GM21515 (cell line): ENCODE data around the gene CCND2.

ENCODE experiments used
- ATAC-seq: cut with Tn5 transposase; IDR thresholded peaks from one replicate; pipeline ENCODE4 v1.9.1; 2021; ENCODE audit not compliant: unreplicated experiment

Gene CCND2

GRCh38 chr12:4256043-4256826 lies 17.3 kb upstream of the CCND2 start:
- no peak for ATAC-seq

- ATAC-seq, result no peak
Measured at GRCh38 chr12:4257442-4257841, 16.1 kb upstream of the CCND2 start.

DNA sequence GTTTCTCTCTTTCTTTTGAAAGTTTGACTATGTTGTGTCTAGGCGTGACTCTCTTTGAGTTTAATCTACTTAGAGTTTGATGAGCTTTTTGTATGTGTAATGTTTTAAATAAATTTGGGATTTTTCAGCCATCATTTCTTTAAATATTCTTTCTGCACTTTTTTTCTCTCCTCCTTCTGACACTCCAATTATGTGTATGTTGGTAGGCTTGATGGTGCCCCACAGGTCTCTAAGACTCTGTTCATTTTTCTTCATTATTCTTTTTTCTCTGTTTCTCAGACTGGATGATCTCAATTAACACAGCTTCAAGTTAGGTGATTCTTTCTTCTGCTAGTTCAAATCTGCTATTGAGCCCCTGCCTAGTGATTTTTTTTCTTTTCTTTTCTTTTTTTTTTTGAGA lies 14.5 kb upstream of the CCND2 start:
- no peak for ATAC-seq

DNA sequence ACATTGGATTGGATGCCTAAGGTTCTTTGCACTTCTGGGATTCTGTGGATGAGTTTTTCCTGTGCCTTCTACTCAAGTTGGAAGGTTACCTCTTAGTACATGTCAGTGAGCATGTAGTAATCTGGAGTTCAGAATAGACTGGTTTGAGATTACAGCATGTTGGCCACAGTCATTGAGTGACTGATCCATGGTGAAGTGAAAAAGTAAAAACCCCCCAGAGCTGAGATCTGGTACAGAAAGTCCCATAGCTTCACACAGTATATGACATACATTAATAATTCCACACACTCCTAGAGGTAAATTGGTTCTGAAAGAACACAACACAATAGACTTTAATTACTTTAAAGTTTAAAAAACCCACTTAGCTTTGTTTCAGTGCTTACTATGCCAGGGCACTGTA lies 11.9 kb upstream of the CCND2 start:
- peak; percentile 53 for ATAC-seq

DNA sequence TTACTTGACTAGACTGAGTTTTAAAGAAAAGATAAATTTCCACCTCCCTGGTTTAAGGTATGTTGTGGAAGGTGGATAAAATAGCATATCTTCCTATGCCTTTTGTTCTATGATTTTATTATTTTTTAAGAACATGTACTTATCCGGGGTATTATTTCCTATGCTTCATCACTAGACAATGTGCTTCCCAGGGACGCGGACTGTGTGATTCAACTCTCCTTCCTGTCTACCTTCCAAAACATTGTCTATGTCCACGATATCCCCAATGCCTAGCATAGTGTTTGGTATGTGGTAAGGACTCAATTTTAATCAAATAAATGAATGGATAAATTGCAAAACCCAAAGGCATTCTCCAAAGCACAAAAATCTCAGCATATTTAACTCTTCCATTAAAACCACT lies 8.3 kb upstream of the CCND2 start:
- ATAC-seq, result no peak

GRCh38 chr12:4266990-4267389 lies 6.6 kb upstream of the CCND2 start:
- no peak for ATAC-seq

DNA sequence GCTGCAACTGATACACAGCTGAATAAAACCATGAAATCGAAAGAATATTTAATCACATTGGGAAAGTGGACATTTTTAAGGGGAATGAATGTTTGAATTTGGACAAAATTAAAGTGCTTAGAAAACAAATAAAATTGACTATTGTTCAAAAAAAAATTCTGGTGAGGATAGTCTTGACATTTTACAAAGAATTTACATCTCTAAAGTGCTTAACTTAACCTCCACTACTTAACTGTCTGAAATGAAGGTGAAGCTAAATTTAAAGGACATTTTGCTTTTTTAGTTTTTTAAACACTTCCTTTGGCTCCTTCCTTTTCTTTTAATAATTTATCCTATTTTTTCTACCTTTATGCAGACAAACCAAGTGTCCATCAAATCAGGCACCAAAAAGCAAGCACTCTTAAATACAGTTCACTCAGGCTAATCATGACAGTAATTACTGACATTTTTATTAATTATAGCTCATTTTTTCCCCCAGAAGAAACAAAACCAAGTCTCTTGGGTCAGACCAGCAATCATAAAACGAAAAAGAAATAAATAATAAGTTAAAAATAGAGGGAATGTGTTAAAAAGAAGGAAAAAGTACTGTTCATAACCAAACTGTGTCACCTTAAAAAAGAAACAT lies 5.7 kb upstream of the CCND2 start:
- ATAC-seq, result no peak

- ATAC-seq, result no peak
Measured at GRCh38 chr12:4268329-4269181, 5.0 kb upstream of the CCND2 start.

DNA sequence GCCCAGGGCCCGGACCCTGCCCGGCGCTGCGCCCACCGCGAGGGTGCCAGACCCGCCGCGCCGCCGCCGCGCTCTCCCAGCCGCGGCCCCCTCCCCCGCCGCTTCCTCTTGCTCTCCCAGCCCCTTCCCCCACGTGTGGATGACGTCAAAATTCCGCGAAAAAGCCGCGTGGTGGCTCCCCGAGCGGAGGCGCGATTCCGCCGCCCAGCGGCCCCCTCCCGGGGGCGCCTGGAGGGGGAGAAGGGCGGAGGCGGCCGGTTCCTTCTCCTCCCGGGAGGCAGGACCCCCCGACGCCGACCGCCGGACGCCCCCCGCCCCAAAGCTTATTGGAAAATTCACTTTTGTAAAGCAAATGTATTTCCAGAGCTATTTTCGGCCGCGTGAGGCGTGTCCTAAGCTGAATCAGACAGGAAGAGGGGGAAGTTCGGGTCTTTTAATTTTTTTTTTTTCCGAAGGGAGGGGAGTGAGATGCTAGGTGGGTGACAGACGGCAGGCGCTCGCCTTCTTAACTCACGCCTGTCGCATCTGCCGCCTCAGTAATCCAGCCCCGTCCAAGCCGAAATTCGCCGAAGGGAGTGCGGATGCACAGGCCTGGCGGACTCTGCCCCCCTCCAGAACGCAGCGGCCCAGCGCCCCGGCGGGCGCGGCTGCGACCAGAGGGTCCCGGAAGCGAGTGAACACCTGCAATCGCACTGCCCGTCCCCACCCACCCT lies 4.1 kb upstream of the CCND2 start:
- no peak for ATAC-seq

DNA sequence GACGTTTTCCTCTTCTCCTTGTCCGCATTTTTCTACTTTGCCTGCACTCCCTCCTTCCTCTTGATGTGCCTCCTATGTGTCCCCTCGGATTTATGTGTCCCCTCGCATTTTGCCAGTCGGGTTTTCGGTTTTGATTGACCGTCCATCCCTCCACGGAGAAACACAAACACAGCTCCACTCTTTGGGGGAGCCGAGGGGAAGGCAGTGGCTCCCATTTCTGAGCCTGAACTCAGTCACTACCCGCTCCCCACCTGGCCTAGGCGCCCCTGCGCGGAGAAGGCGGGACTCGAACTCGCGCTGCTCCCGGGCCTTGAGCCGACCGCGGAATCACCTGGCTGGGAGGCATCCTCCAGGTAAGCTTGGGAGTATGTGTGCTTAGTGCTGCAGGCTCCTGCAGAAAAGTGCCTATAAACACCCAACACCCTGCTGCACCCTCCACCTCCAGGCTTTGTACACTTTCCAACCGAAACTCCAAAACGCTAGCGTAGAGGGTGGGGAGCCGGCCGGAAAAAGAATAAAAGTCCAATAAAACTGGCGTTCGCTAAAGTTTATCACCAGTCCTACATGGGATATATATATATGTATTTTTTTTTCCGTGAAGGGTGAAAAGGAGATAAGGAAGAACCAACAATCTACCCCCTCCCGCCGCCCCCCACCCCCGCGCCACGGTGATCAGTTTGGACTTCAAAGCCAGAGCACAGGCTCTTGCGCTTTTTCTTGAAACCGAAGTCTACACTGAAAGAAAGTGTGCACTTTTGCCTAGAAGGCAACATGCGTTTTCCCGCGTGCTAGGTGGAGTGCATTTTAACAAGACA lies 3.3 kb upstream of the CCND2 start:
- ATAC-seq, result no peak

- no peak for ATAC-seq
Measured at GRCh38 chr12:4270831-4271716, 2.5 kb upstream of the CCND2 start.

DNA sequence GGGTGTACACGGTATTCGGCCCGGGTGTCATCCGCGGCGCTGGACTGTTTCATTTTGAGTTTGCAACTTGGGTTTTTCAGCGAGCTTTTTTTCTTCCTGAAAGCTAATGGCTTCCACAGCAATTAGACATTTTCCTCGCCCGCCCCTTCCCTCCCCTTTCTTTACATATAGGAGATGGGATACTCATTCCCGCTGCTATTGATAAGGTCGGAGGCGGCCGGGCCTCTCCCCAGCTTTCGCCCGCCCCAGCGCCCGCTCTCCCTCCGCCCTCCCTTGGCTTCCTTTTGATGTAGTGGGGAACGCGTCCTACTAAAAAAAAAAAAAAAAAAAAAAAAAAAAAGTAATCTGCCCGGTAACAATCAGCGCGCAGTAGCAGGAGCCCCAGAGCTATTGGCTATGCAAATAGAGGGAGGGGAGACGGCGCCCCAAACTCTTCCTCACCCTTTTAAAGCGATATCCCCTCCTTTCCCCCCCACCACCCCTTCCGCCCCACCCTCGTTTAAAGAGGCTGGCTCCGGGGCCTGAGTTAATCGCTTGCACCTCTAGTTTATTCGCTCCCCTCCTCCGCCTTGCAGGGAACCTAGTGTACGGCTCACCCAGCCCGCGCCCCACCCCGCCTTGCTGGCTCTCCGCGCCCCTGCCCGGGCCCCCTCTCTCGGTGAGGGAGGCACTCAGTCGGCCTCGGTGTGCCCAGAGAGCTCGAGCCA lies 1.7 kb upstream of the CCND2 start:
- peak; percentile 47 for ATAC-seq

- ATAC-seq, result peak; percentile 8
Measured at GRCh38 chr12:4272424-4273272, 914 bp upstream of the CCND2 start.

GRCh38 chr12:4273273-4273651 lies 300 bp upstream of the CCND2 start:
- no peak for ATAC-seq

- ATAC-seq, result no peak
Measured at GRCh38 chr12:4274396-4275015, 944 bp downstream of the CCND2 start.

DNA sequence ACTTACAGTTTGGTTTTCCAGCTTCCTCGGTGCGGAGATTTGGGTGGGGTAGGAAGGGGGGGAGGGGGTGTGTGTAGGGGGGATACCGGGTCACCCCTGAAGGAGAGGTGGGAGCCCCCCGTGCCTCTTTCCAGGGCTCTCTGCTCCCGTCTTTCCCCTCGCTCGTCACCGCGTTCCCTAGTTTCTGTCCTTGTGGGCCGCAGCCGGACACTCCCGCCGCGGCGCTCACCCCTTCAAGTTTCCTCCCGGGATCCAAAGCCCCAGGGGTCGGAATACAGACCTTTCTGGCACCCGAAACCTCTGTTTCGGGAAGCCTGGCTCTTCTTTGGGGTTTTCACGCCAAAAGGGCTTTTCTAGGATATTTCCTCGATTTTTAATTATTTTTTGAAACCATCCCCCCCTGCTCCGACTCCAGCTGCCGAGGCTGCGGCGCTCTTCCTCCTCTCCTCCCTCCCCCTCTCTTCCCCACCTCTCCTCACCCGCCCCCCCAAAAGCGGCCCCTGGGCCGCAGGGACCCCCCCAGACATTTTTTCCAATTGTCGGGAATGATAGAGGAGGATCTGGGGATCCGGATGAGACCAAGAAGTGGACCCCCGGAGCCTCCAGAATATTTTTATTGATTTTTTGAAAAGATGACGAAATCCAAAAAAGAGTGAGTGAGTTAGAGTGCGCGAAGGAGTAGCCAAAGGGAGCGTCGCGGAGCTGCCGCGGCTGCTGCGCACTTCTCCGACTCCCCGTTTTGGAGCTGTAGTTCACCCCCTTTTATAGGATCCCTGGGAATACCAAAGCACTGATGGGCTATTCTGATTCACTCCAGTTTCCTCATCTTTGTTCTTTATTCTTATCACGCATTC lies 1.7 kb downstream of the CCND2 start:
- no peak for ATAC-seq
